ENCODE results near the gene COL4A3. TPM values are rescaled to one million over a fixed set of nuclear protein-coding genes. Genes with fewer than 3 reads are reported as not detected.

COL4A3 gene
- total RNA-seq, 6 donors from 2014 or later = 32.9 to 129 (median 60.6) TPM

DNA sequence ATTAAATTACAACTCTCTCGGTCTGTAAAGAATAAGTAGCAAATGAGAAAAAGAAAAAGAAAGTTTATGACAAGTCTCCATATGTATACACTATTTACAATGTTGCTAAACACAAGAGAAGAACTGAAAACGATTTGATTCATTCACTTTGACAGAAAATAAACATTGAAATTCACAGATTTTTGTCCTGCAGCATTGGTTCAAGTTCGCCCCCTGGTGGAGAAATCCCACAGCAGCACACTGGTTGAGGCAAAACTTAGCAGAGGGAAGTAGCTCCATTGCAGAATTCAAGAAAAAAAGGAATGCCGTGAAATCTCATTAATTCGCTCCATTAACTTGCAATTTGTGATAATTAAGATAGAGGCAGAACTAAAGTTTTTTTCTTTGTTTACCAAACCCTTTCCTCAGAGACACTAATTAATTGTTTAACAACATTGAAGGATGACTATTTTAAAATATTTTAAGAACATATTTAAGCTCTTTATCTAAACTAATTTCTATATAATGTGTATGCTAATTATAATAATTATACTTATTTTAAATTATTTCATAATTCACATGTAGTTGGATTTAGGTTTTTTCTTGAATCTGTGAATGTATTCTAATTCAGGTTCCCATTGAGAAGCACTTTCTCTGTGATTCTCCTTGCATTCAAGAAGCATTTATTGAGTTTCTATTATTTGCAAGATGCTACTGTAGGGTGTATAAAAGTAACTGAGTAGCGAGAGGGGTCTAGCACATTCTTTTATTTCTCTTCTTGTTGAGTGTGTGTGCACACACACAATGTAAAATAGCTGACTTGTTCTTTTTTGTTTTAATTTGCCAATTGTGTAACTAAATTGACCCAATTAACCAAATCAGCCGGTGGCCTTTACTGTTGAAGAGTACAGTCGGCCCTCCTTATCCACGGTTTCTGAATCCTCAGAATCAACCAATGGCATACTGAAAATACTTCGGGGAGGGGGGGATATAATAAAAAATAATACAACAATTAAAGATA is 74.1 kb downstream of the COL4A3 start:
- no peak overlapping the region for H3K27ac ChIP-seq
- TF ChIP-seq, protein P1, sequence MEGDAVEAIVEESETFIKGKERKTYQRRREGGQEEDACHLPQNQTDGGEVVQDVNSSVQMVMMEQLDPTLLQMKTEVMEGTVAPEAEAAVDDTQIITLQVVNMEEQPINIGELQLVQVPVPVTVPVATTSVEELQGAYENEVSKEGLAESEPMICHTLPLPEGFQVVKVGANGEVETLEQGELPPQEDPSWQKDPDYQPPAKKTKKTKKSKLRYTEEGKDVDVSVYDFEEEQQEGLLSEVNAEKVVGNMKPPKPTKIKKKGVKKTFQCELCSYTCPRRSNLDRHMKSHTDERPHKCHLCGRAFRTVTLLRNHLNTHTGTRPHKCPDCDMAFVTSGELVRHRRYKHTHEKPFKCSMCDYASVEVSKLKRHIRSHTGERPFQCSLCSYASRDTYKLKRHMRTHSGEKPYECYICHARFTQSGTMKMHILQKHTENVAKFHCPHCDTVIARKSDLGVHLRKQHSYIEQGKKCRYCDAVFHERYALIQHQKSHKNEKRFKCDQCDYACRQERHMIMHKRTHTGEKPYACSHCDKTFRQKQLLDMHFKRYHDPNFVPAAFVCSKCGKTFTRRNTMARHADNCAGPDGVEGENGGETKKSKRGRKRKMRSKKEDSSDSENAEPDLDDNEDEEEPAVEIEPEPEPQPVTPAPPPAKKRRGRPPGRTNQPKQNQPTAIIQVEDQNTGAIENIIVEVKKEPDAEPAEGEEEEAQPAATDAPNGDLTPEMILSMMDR (IDR thresholded peaks at IDR 0.05) = peak; percentile 67 to 93 (median 76)
- TF ChIP-seq POLR2AphosphoS5 (IDR thresholded peaks at IDR 0.05) = no peak
- H3K27me3 ChIP-seq = no peaks in the 10 kb centered on the region
- H3K4me1 ChIP-seq = peaks cover 0 to 5% (median 0%) of the 10 kb centered on the region in 4 donors
- H3K9me3 ChIP-seq = no peaks in the 10 kb centered on the region
- H3K36me3 ChIP-seq = no peaks in the 10 kb centered on the region
- peak in 1 of 2 donors; percentile 68 for DNase-seq
- peak in 1 of 2 donors; percentile 65 for ATAC-seq (ENCODE audit: low FRiP score in 2 of 2)
- WGBS, 2 donors = 34% methylated on average over 10 of the region's 10 CpGs
- no peak overlapping the region for H3K4me3 ChIP-seq

DNA sequence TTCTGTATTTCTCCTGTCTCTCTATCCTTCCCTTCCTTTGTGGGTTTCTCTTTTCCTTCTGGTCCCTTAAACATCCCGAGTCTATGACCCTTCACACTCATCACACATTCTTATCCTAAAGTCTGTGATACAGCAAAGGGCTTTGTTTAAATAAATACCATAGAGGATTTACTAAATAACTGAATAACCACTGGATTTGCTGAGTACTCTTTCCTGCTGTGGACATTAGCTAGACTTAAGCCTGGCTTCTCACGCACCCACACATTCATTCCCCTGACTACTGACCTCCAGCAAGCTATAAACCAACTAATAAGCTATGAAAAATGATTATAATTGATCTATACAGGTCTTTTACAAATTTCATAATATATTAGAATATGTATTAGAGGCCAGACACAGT is 76.6 kb downstream of the COL4A3 start:
- H3K4me1 ChIP-seq = peaks cover 0 to 5% (median 0%) of the 10 kb centered on the region in 4 donors

DNA sequence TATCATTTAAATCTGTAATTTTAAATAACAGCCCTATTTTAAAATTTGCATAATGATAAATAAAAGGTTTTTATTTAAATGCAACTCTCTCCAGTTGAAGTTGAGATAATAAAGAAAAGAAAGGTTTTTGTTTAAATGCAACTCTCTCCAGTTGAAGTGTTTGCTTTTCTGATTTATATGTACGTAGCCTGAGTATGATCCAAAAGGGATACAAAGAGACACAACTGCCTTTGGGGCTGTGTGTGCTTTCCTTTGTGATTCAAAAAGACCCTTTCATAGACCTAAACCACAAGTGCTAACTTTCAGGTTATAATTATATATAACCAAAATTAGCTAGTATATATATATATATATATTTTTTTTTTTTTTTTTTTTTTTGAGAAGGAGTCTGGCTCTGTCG is 84.5 kb downstream of the COL4A3 start:
- no peak for ATAC-seq (ENCODE audit: low FRiP score in 2 of 2)
- TF ChIP-seq EP300 (IDR thresholded peaks at IDR 0.05) (no peak), POLR2A (IDR thresholded peaks at IDR 0.05) (no peak), POLR2AphosphoS5 (IDR thresholded peaks at IDR 0.05) (no peak)
- TF ChIP-seq, protein P1 (IDR thresholded peaks at IDR 0.05) = no peak
- H3K27me3 ChIP-seq = no peaks in the 10 kb centered on the region
- H3K9me3 ChIP-seq = no peaks in the 10 kb centered on the region
- H3K4me1 ChIP-seq = no peaks in the 10 kb centered on the region
- H3K4me3 ChIP-seq = no peak overlapping the region
- no peaks in the 10 kb centered on the region for H3K36me3 ChIP-seq
- DNase-seq = no peak
- H3K27ac ChIP-seq = no peak overlapping the region
- 82 to 87% methylated on average over 1 to 2 of the region's 2 CpGs for WGBS, 2 donors

More for the DNA sequence above, 76.6 kb downstream of the COL4A3 start:
- Histone ChIP-seq H3K27ac (no peak overlapping the region), H3K4me3 (no peak overlapping the region), H3K9me3 (no peaks in the 10 kb centered on the region), H3K36me3 (no peaks in the 10 kb centered on the region), H3K27me3 (no peaks in the 10 kb centered on the region)
- DNase-seq = no peak
- 66 to 86% methylated on average over 2 of the region's 2 CpGs for WGBS, 2 donors
- TF ChIP-seq POLR2AphosphoS5 (IDR thresholded peaks at IDR 0.05) (no peak), POLR2A (IDR thresholded peaks at IDR 0.05) (no peak), EP300 (IDR thresholded peaks at IDR 0.05) (no peak)
- TF ChIP-seq, protein P1 (IDR thresholded peaks at IDR 0.05) = no peak
- ATAC-seq (ENCODE audit: low FRiP score in 2 of 2) = no peak

DNA sequence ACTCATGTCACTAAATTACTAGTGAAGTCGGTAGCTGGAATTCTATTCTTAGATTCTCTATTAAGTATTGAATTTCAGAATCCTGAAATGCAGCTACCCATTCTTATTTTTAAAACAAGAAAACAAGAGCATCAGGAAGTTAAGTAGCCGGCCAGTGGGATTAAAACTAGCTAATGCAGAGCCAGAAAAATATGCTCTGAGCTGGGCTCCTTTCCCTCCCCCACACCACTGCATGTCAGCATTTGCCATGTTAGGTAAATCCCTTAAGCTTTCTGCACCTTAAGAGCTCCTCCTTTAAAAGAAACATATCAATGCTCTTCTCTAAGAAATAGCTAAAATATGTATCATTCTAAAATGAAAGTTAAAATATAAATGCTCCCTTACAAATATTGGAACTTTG is 88.4 kb downstream of the COL4A3 start:
- H3K4me1 ChIP-seq = no peaks in the 10 kb centered on the region
- WGBS, 2 donors = 73 to 77% methylated on average over 2 of the region's 2 CpGs
- H3K27me3 ChIP-seq = no peaks in the 10 kb centered on the region
- DNase-seq = no peak
- ATAC-seq (ENCODE audit: low FRiP score in 2 of 2) = no peak
- H3K27ac ChIP-seq = no peak overlapping the region
- no peak overlapping the region for H3K4me3 ChIP-seq
- no peaks in the 10 kb centered on the region for H3K9me3 ChIP-seq
- TF ChIP-seq POLR2AphosphoS5 (IDR thresholded peaks at IDR 0.05) (no peak), POLR2A (IDR thresholded peaks at IDR 0.05) (no peak), EP300 (IDR thresholded peaks at IDR 0.05) (no peak)
- TF ChIP-seq, protein P1 (IDR thresholded peaks at IDR 0.05) = no peak
- no peaks in the 10 kb centered on the region for H3K36me3 ChIP-seq
